GM12878 (cell line): Measurements from ENCODE around the gene PREX1.

Source experiments
- TF ChIP-seq, protein P1 (sequence below), 3 experiments: IDR thresholded peaks in 2 of 3; conservative IDR thresholded peaks in 1 of 3; 2 replicates each; pipeline ENCODE4 v1.5.1; 2011; ENCODE audit warnings: low read depth in 3 of 3, low read length in 3 of 3, mild to moderate bottlenecking in 3 of 3, control low read depth in 2 of 3, moderate library complexity in 2 of 3, inconsistent platforms in 1 of 3, mixed read lengths in 1 of 3; ENCODE audit not compliant: control insufficient read depth in 2 of 3, insufficient read depth in 1 of 3; ENCODE audit errors: extremely low read depth in 1 of 3
- TF ChIP-seq, protein P2 (sequence below): IDR thresholded peaks from 2 replicates; pipeline ENCODE4 v1.6.1; 2012; ENCODE audit warnings: low read depth, low read length, improper control_type of control experiment

DNA sequence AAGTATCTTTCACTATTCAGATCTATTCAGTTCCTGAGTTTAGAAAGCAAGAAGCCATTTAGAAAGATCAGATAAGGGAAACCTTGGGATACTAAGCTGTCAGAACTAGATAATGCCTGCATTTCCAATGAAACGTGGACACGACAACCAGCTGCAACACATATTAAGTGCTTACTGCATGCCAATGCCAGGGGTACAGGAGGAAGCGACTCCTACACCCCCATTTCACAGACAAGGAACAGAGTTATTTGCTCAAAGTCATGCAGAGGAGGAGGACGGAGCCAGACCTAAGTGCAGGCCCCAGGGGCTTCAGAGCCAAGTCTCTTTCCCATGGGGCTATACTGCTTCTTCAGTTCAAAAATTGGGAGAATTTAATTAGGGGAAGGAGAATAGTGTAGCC lies 62.4 kb downstream of the PREX1 start:
- TF ChIP-seq, protein P1, sequence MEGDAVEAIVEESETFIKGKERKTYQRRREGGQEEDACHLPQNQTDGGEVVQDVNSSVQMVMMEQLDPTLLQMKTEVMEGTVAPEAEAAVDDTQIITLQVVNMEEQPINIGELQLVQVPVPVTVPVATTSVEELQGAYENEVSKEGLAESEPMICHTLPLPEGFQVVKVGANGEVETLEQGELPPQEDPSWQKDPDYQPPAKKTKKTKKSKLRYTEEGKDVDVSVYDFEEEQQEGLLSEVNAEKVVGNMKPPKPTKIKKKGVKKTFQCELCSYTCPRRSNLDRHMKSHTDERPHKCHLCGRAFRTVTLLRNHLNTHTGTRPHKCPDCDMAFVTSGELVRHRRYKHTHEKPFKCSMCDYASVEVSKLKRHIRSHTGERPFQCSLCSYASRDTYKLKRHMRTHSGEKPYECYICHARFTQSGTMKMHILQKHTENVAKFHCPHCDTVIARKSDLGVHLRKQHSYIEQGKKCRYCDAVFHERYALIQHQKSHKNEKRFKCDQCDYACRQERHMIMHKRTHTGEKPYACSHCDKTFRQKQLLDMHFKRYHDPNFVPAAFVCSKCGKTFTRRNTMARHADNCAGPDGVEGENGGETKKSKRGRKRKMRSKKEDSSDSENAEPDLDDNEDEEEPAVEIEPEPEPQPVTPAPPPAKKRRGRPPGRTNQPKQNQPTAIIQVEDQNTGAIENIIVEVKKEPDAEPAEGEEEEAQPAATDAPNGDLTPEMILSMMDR (IDR thresholded peaks at IDR 0.05 in 2 of 3, conservative IDR thresholded peaks at IDR 0.05 in 1 of 3; ENCODE audit: control insufficient read depth in 2 of 3, extremely low read depth in 1 of 3, insufficient read depth in 1 of 3, low read depth in 3 of 3, low read length in 3 of 3), result no peak
- TF ChIP-seq, protein P2, sequence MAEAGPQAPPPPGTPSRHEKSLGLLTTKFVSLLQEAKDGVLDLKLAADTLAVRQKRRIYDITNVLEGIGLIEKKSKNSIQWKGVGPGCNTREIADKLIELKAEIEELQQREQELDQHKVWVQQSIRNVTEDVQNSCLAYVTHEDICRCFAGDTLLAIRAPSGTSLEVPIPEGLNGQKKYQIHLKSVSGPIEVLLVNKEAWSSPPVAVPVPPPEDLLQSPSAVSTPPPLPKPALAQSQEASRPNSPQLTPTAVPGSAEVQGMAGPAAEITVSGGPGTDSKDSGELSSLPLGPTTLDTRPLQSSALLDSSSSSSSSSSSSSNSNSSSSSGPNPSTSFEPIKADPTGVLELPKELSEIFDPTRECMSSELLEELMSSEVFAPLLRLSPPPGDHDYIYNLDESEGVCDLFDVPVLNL, result no peak
